Lower lobe of right lung (tissue), 2 donors: ENCODE data around the gene RHOH. TPM values are rescaled to one million over a fixed set of nuclear protein-coding genes. Genes with fewer than 3 reads are reported as not detected.

ENCODE experiments used
- ATAC-seq, 2 donors: fragments of 200-7000 bp; cut with Tn5 transposase; one replicate each; pipeline ENCODE4 v1.9.1; 2020 to 2022; ENCODE audit warnings: mild to moderate bottlenecking in 2 of 2, moderate library complexity in 2 of 2
- DNase-seq: peaks from one replicate; pipeline ENCODE4 v3.0.0-alpha.2; 2020
- H3K27ac ChIP-seq: fragments of 200-600 bp; one replicate; pipeline ENCODE4 v1.8.0; 2022
- H3K27me3 ChIP-seq: fragments of 200-600 bp; one replicate; pipeline ENCODE4 v1.8.0; 2022; ENCODE audit warnings: low read depth
- H3K36me3 ChIP-seq: fragments of 200-600 bp; one replicate; pipeline ENCODE4 v1.8.0; 2022; ENCODE audit warnings: mild to moderate bottlenecking
- H3K4me1 ChIP-seq: fragments of 200-600 bp; one replicate; pipeline ENCODE4 v1.8.0; 2022
- H3K4me3 ChIP-seq: fragments of 200-600 bp; one replicate; pipeline ENCODE4 v1.8.0; 2022; ENCODE audit warnings: mild to moderate bottlenecking
- H3K9me3 ChIP-seq: fragments of 200-600 bp; one replicate; pipeline ENCODE4 v1.8.0; 2022
- intact Hi-C: fragments of 100-400 bp; cut with DNase I; formaldehyde crosslinking; loops from one replicate; pipeline ENCODE4 v1.11.0; 2022
- total RNA-seq: library from RNA; stranded (reverse); fragmentation: NEBNext Ultra II Directional; extraction: Animal tissue kit (Norgen Biotek cat#: 25700); gene quantifications from one replicate; pipeline ENCODE4 v1.2.1, GENCODE V29; 2021
- TF ChIP-seq, protein P1 (sequence below): fragments of 200-600 bp; IDR thresholded peaks from one replicate; pipeline ENCODE4 v1.8.0; 2022; ENCODE audit warnings: antibody characterized with exemption, mild to moderate bottlenecking
- donor health status: DM: no; HTN: yes; CAD: no; lungs with severe emphysema.

The RHOH gene
- total RNA-seq, 1 donor from 2014 or later, result 9.2 TPM

GRCh38 chr4:40176602-40177001 is 20.2 kb upstream of the RHOH start:
- DNase-seq, result no peak
- no peak overlapping the region for H3K27ac ChIP-seq
- TF ChIP-seq, protein P1, sequence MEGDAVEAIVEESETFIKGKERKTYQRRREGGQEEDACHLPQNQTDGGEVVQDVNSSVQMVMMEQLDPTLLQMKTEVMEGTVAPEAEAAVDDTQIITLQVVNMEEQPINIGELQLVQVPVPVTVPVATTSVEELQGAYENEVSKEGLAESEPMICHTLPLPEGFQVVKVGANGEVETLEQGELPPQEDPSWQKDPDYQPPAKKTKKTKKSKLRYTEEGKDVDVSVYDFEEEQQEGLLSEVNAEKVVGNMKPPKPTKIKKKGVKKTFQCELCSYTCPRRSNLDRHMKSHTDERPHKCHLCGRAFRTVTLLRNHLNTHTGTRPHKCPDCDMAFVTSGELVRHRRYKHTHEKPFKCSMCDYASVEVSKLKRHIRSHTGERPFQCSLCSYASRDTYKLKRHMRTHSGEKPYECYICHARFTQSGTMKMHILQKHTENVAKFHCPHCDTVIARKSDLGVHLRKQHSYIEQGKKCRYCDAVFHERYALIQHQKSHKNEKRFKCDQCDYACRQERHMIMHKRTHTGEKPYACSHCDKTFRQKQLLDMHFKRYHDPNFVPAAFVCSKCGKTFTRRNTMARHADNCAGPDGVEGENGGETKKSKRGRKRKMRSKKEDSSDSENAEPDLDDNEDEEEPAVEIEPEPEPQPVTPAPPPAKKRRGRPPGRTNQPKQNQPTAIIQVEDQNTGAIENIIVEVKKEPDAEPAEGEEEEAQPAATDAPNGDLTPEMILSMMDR, result no peak
- no peaks in the 10 kb centered on the region for H3K27me3 ChIP-seq
- no peak overlapping the region for H3K4me3 ChIP-seq
- H3K36me3 ChIP-seq, result no peaks in the 10 kb centered on the region
- intact Hi-C loops, result no loop called here
- no peak for ATAC-seq
- no peaks in the 10 kb centered on the region for H3K9me3 ChIP-seq
- no peaks in the 10 kb centered on the region for H3K4me1 ChIP-seq

GRCh38 chr4:40177591-40177990 is 19.2 kb upstream of the RHOH start:
- no peaks in the 10 kb centered on the region for H3K9me3 ChIP-seq
- TF ChIP-seq, protein P1, result no peak

GRCh38 chr4:40178672-40179071 is 18.2 kb upstream of the RHOH start:
- DNase-seq (no peak), ATAC-seq (no peak)
- Histone ChIP-seq H3K27ac (no peak overlapping the region), H3K4me1 (no peaks in the 10 kb centered on the region), H3K27me3 (no peaks in the 10 kb centered on the region), H3K4me3 (no peak overlapping the region), H3K9me3 (no peaks in the 10 kb centered on the region), H3K36me3 (no peaks in the 10 kb centered on the region)
- TF ChIP-seq, protein P1, result no peak
- intact Hi-C loops, result no loop called here

More at GRCh38 chr4:40177591-40177990, 19.2 kb upstream of the RHOH start:
- Histone ChIP-seq H3K4me3 (no peak overlapping the region), H3K4me1 (no peaks in the 10 kb centered on the region), H3K27me3 (no peaks in the 10 kb centered on the region), H3K36me3 (no peaks in the 10 kb centered on the region), H3K27ac (no peak overlapping the region)
- DNase-seq (no peak), ATAC-seq (no peak)
- intact Hi-C loops, result no loop called here

DNA sequence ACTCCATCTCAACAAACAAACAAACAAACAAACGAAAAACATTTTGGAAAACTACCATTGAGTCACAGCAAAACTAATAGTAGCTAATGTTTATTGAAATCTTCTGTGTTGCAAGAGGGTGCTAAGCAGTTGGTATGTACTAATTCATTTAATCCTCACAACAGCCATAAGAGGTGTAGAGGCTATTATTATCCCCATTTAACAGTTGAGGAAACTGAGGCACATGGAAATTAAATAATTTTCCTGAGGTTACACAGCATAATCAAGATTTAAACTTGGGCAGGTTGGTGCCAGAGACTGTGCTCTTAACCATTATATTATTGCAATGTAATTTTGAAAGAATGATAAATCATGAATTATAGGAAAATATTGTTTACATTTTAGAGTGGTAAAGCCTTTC is 17.5 kb upstream of the RHOH start:
- no peaks in the 10 kb centered on the region for H3K36me3 ChIP-seq
- no peaks in the 10 kb centered on the region for H3K27me3 ChIP-seq
- no peaks in the 10 kb centered on the region for H3K9me3 ChIP-seq
- intact Hi-C loops, result no loop called here
- DNase-seq, result no peak
- H3K4me3 ChIP-seq, result no peak overlapping the region
- TF ChIP-seq, protein P1, result no peak
- H3K27ac ChIP-seq, result no peak overlapping the region
- no peak for ATAC-seq
- no peaks in the 10 kb centered on the region for H3K4me1 ChIP-seq

DNA sequence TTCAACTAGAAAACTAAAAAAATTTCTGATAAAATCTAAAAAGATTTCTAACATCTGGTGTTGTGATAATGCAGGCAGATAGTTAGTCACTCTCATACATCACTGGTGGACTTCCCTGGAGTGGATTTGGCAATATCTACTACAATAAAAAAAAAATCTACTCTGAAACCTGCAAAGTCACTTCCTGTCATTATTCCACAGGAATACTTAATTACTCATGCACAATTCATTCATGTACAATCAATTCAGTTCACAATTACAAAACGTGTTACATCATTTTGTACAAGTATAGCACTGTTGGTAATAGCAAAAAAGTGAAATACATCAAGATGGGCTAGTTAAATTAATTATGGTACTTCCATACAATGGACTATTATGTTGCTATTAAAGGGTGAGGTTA is 16.5 kb upstream of the RHOH start:
- Histone ChIP-seq H3K4me1 (no peaks in the 10 kb centered on the region), H3K27ac (no peak overlapping the region), H3K36me3 (no peaks in the 10 kb centered on the region), H3K27me3 (no peaks in the 10 kb centered on the region), H3K9me3 (no peaks in the 10 kb centered on the region), H3K4me3 (no peak overlapping the region)
- DNase-seq (no peak), ATAC-seq (no peak)
- intact Hi-C loops, result no loop called here
- TF ChIP-seq, protein P1, result no peak

DNA sequence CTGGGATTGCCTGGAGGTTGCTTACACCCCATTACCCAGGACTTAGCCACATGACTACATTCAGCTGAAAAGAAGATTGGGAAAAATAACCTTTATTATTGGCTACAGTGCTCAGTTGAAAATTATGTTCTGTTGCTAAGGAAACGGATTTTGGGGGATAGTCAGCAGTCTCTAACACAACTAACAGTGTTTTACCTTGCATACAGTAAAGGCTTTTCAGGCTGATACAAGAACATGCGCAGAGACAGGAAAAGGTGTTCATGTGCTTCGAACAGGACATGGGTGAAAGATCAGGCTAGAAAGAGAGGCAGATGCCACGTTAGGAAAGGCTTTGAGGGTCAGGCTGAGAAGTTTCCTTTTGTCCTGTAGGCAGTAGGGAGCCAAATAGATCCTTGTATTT is 14.8 kb upstream of the RHOH start:
- no peaks in the 10 kb centered on the region for H3K36me3 ChIP-seq
- intact Hi-C loops, result no loop called here
- no peak overlapping the region for H3K4me3 ChIP-seq
- no peak overlapping the region for H3K27ac ChIP-seq
- ATAC-seq (no peak), DNase-seq (no peak)
- H3K4me1 ChIP-seq, result no peaks in the 10 kb centered on the region
- H3K27me3 ChIP-seq, result no peaks in the 10 kb centered on the region
- TF ChIP-seq, protein P1, result no peak
- no peaks in the 10 kb centered on the region for H3K9me3 ChIP-seq
